AG10803 (cell line): Measurements from ENCODE around the gene IL22RA2.
"Not testable (repeated sequence)": the region's sequence is repeated elsewhere in the genome, so short reads cannot be mapped to it uniquely, and the experiment has no call there.

Source experiments
- DNase-seq: peaks from one replicate; pipeline ENCODE4 v3.0.0; 2010; ENCODE audit warnings: low read depth
- H3K4me3 ChIP-seq: 2 replicates; pipeline ENCODE4 v1.5.1; 2011; ENCODE audit warnings: mild to moderate bottlenecking, low read length, control low read depth
- TF ChIP-seq, protein P1 (sequence below): conservative IDR thresholded peaks from 2 replicates; pipeline ENCODE4 v1.5.1; 2011; ENCODE audit warnings: mild to moderate bottlenecking, low read length, control low read depth, inconsistent platforms

Gene IL22RA2

DNA sequence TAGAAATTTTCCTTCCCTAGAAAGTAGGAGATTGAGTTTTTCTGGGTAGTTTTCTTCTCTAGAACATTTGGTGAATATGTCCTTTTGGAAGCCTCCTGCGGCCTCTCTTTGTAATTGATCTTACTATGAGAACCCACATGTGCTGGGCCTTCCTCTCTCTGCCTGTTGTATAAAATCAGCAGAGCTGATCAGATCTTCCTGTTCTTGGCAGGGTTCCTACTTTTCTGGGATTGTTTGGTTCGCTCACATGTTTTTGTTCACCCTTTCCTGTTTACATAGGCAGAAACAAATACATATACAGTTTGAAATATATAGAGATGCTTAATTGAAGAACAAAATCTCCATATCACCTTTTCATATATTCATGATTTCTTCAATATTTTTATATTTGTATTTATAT lies 57.8 kb downstream of the IL22RA2 start:
- no peak overlapping the region for H3K4me3 ChIP-seq
- TF ChIP-seq, protein P1, sequence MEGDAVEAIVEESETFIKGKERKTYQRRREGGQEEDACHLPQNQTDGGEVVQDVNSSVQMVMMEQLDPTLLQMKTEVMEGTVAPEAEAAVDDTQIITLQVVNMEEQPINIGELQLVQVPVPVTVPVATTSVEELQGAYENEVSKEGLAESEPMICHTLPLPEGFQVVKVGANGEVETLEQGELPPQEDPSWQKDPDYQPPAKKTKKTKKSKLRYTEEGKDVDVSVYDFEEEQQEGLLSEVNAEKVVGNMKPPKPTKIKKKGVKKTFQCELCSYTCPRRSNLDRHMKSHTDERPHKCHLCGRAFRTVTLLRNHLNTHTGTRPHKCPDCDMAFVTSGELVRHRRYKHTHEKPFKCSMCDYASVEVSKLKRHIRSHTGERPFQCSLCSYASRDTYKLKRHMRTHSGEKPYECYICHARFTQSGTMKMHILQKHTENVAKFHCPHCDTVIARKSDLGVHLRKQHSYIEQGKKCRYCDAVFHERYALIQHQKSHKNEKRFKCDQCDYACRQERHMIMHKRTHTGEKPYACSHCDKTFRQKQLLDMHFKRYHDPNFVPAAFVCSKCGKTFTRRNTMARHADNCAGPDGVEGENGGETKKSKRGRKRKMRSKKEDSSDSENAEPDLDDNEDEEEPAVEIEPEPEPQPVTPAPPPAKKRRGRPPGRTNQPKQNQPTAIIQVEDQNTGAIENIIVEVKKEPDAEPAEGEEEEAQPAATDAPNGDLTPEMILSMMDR, result no peak
- DNase-seq, result no peak

DNA sequence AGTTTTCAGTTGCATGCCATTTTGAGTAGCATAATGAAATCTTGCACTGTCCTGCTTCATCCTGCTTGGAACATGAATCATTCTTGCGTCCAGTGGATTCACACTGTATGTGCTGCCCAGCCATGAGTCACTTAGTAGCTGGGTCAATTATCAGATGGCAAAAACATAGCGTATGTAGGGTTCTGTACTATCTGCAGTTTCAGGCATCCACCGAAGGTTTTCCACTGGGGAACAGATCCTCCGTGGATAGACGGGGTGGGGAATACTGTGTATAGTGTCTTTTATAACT lies 61.4 kb downstream of the IL22RA2 start:
- TF ChIP-seq, protein P1, result no peak
- DNase-seq, result peak; percentile 42
- no peak overlapping the region for H3K4me3 ChIP-seq

DNA sequence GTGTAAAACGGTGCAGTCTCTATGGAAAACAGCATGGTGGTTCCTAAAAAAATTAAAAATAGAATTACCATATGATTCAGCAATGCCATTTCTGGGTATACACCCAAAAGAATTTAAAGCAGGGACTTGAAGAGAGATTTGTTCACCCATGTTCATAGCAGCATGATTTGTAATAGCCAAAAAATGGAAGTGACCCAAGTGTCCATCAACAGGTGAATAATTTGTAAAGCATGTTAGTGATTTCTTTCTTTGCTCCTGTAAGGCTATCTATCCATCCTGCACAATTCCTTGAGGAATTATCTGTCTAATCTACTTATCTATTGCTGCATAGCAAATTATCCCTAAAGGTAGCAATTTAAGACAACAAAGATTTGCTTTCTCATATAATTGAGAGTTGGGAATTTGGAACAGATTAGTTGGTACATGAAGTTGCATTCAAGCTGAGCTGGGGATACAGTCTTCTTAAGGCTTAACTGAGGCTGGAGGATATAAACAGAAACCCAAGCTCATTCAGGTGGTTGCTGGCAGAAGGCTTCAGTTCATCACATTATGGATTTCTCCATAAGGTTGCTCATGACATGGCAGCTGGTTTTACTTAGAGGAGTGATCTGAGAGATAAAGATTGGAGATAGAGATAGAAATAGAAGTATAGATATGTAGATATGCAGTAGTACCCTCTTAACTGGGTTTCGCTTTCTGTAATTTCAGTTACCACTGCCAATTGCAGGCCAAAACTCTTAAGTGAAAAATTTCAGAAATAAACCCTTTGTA lies 62.0 kb downstream of the IL22RA2 start:
- H3K4me3 ChIP-seq, result no peak overlapping the region
- TF ChIP-seq, protein P1, result no peak
- no peak for DNase-seq

DNA sequence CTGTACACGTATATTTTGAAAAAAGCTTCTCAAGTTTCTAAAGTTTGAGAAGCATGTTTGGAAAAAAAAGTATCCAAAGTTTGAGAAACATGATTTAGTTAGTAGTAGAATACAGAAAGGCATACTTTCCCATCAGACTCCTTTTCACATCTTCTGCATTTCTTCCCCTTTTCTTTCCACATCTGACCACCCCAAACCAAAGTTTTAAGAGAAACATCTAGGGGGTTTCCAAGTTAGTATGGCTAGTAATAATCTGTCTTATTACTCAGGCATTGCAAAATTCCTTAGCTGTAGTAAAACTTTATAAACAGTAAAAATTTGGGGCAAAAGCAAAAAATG lies 65.7 kb downstream of the IL22RA2 start:
- no peak for DNase-seq
- TF ChIP-seq, protein P1, result no peak
- H3K4me3 ChIP-seq, result no peak overlapping the region

DNA sequence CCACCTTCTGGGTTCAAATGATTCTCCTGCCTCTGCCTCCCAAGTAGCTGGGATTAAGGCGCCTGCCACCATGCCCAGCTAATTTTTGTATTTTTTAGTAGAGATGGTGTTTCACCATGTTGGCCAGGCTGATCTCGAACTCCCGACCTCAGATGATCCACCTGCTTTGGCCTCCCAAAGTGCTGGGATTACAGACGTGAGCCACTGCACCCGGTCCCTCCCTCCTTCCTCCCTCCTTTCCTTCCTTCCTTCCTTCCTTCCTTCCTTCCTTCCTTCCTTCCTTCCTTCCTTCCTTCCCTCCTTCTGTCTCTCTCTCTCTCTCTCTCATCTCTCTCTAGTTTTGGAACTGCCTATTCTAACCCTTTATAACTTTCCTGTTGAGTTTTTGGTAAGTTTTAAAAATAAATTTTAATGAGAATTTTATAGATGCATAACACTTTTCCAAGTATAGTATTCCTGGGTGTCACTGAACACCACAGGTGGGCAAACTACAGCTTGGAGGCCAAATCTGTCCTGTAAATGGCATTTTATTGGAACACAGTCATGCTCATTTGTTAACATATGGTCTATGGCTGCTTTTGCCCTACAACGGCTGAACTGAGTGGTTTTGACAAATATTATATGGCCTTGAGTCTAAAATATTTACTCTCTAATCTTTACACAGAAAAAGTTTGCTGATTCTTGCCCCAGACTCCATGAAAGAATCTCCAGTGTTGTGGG lies 66.2 kb downstream of the IL22RA2 start:
- not testable (repeated sequence) for H3K4me3 ChIP-seq, DNase-seq

DNA sequence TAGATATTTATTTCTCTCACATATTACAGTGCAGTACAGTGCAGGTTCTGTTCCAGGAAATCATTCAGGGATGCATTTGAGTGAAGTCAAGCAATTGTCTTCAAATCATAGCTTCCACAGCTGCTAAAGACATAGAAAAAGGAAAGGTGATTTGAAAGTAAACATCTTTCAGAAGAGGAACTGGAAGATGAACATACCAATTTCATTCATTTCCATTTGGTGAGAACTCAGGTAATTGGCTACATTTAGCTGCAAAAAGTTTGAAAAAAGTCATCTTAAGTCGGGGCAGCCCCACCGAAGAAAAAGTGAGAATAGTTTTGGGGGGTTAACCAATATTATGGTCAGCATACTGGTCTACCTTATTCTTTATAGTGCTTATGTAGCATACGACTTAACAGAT lies 67.3 kb downstream of the IL22RA2 start:
- no peak overlapping the region for H3K4me3 ChIP-seq
- TF ChIP-seq, protein P1, result no peak
- no peak for DNase-seq

DNA sequence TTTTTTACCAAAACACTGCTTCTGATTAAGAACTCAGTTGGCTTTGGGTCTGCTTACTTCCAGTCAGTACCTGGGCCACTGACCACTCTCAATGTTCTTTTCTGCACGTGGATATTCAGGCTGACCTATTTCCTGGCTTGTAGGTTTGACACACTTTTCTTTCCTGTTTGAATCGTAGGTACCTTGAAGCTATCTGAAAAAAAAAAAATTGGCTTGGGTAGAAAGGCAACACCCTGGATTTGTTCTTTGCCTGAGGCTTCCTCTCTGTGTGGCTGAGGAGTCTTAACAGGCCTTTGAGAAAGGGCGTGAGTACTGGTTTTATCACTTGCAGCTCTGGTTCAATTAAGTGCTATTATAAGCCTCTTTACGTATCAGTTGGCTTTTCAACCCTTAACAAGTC lies 68.1 kb downstream of the IL22RA2 start:
- TF ChIP-seq, protein P1, result no peak
- no peak for DNase-seq
- H3K4me3 ChIP-seq, result no peak overlapping the region

DNA sequence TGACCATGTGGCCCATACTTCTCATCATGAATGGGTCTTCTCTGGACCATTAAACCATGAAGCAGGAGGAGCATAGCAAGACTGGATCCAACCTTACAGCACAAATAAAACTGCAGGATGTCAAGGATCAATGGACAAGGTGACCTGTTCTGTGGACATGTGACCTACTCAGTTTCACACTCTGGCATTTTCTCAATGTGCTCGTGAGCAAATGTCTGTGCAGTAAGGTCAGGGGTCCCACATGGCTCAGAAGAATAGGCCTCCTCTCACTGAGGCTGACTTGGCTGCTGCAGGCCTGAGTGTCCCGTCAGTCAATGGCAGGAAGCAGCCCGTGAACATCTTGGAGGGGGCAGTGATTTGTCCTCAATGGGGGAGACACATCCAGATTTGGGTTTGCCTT lies 68.5 kb downstream of the IL22RA2 start:
- TF ChIP-seq, protein P1, result no peak
- DNase-seq, result no peak
- H3K4me3 ChIP-seq, result no peak overlapping the region
